ENCODE results near the gene BSDC1.

The BSDC1 gene

DNA sequence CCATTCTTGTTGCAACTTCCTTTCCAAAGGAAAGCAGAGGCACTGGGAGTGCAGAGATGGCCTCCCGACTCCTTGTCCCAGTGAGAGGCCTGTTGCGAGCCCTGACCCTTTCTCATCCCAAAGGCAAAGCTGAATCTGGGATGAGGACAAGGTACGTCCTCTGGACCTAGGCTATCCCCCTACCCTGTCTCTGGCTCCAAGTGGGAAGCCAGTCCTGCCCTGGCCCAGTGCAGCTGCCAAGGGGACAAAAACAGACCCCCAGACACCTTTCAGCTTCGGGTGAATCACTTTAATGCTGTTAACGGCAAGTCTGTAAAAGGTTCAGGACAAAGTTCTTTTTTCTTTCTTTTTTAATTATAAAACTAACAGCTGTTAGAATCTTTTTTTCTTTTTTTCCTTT, 29.4 kb downstream of the BSDC1 start:
- Histone ChIP-seq H3K4me3 (ENCODE audit: low read depth, low read length) (no peak overlapping the region), H3K36me3 (peaks cover 62% of the 10 kb centered on the region), H3K9me3 (ENCODE audit: severe bottlenecking) (no peaks in the 10 kb centered on the region), H3K27ac (no peak overlapping the region), H3K27me3 (ENCODE audit: insufficient read depth, low read depth, severe bottlenecking) (no peaks in the 10 kb centered on the region)
- TF ChIP-seq, protein P1, sequence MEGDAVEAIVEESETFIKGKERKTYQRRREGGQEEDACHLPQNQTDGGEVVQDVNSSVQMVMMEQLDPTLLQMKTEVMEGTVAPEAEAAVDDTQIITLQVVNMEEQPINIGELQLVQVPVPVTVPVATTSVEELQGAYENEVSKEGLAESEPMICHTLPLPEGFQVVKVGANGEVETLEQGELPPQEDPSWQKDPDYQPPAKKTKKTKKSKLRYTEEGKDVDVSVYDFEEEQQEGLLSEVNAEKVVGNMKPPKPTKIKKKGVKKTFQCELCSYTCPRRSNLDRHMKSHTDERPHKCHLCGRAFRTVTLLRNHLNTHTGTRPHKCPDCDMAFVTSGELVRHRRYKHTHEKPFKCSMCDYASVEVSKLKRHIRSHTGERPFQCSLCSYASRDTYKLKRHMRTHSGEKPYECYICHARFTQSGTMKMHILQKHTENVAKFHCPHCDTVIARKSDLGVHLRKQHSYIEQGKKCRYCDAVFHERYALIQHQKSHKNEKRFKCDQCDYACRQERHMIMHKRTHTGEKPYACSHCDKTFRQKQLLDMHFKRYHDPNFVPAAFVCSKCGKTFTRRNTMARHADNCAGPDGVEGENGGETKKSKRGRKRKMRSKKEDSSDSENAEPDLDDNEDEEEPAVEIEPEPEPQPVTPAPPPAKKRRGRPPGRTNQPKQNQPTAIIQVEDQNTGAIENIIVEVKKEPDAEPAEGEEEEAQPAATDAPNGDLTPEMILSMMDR (IDR thresholded peaks at IDR 0.05; ENCODE audit: low read depth, low read length) = no peak
- DNase-seq = no peak

GRCh38 chr1:32363713-32364112, 30.5 kb downstream of the BSDC1 start:
- H3K27me3 ChIP-seq (ENCODE audit: insufficient read depth, low read depth, severe bottlenecking) = no peaks in the 10 kb centered on the region
- no peak overlapping the region for H3K4me3 ChIP-seq (ENCODE audit: low read depth, low read length)
- DNase-seq = no peak
- H3K27ac ChIP-seq = no peak overlapping the region
- TF ChIP-seq, protein P1 (IDR thresholded peaks at IDR 0.05; ENCODE audit: low read depth, low read length) = no peak
- H3K9me3 ChIP-seq (ENCODE audit: severe bottlenecking) = no peaks in the 10 kb centered on the region
- peaks cover 52% of the 10 kb centered on the region for H3K36me3 ChIP-seq

GRCh38 chr1:32362474-32363313, 31.5 kb downstream of the BSDC1 start, which contains the start of the genes FAM229A and TSSK3:
Gene FAM229A, minus strand, starts transcription at chr1:32362485. Its CDS starts 394 bp downstream, at chr1:32362091.
Gene TSSK3, plus strand, starts transcription at chr1:32362539. Its CDS starts 163 bp downstream, at chr1:32362702.
- H3K36me3 ChIP-seq = peaks cover 42% of the 10 kb centered on the region
- TF ChIP-seq, protein P1 (IDR thresholded peaks at IDR 0.05; ENCODE audit: low read depth, low read length) = no peak
- no peak for DNase-seq
- H3K9me3 ChIP-seq (ENCODE audit: severe bottlenecking) = no peaks in the 10 kb centered on the region
- H3K27ac ChIP-seq = peak within 1 kb of the TSS; percentile 70
- no peaks in the 10 kb centered on the region for H3K27me3 ChIP-seq (ENCODE audit: insufficient read depth, low read depth, severe bottlenecking)
- H3K4me3 ChIP-seq (ENCODE audit: low read depth, low read length) = peak within 1 kb of the TSS; percentile 49

DNA sequence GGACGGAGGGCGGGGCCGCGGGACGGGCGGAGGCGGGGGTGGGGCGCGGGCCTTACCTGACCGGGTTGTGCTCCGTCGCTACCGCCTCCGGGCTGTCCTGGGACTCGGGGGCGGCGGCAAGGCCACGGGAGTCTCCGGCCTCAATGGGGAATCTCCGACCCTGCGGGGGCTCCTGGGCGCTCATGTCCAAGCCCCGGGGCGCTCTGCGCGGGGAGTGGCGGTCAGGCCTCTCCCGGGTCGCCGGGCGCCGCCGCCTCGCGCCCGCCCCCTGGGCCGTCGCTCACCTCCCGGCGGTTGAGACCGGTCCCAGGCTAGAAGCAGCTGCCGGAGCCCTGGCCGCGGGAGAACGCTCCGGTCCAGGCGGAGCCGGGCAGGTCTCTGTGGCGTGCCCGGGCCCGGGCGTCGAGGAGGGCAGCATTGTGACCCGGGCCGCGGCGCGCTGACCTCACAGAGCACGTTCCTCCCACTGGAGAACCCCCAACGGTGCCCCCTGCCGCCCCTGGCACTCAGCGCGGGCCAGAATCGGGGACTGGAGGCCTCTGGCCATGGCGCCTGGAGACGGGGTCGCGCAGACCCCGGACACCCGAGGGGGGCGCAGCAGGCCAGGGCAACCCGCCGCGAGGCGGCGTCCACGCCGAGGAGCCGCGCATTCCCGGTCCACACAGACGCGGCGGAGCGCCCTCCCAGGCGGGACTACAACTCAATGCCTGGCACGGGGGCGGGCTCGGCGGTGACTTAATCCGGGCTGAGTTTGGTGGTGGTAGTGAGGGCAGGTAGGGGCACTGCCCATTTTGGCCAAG, 32.4 kb downstream of the BSDC1 start:
- TF ChIP-seq, protein P1 (IDR thresholded peaks at IDR 0.05; ENCODE audit: low read depth, low read length) = peak; percentile 73
- Histone ChIP-seq H3K4me3 (ENCODE audit: low read depth, low read length) (peak overlapping the region; percentile 49), H3K36me3 (peaks cover 34% of the 10 kb centered on the region), H3K27me3 (ENCODE audit: insufficient read depth, low read depth, severe bottlenecking) (no peaks in the 10 kb centered on the region), H3K9me3 (ENCODE audit: severe bottlenecking) (no peaks in the 10 kb centered on the region), H3K27ac (peak overlapping the region; percentile 70)
- DNase-seq = peak; percentile 76

DNA sequence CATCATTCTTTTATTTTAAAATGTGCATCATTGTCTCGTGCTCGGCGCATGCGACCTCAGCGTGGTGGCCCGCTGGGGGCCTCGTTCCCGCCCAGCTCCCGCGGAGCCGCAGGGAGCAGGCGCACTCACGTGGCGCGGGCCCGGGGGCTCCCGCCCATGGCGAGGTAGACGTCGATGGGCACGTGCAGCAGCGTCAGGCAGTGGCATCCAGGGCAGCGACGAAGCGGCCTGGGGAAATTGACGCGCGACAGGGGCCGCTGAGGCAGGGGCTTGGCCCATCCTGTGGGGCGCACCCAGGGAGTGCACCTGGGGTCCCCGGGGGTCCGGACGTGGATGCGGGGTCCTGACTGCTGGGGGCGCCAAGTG, 33.0 kb downstream of the BSDC1 start:
- Histone ChIP-seq H3K4me3 (ENCODE audit: low read depth, low read length) (peak overlapping the region; percentile 49), H3K27ac (no peak overlapping the region), H3K9me3 (ENCODE audit: severe bottlenecking) (no peaks in the 10 kb centered on the region), H3K36me3 (peaks cover 28% of the 10 kb centered on the region), H3K27me3 (ENCODE audit: insufficient read depth, low read depth, severe bottlenecking) (no peaks in the 10 kb centered on the region)
- TF ChIP-seq, protein P1 (IDR thresholded peaks at IDR 0.05; ENCODE audit: low read depth, low read length) = no peak
- no peak for DNase-seq
